Activated CD4-positive, alpha-beta memory T cell treated with anti-CD3 and anti-CD28 coated beads for 36 hours (primary cell): ENCODE results near the gene ZNF784. TPM values are rescaled to one million over a fixed set of nuclear protein-coding genes. Genes with fewer than 3 reads are reported as not detected.

ENCODE experiments used
- CTCF ChIA-PET: fragments of 350-600 bp; sonication (Branson Sonifier 250); formaldehyde crosslinking; loops from one replicate; lab custom pipeline; 2021; ENCODE audit warnings: antibody characterized with exemption, inconsistent platforms; lab: Charles Lee
- POLR2A ChIA-PET: fragments of 350-600 bp; sonication (Branson Sonifier 250); formaldehyde crosslinking; loops from one replicate; lab custom pipeline; 2021; ENCODE audit warnings: antibody characterized with exemption; lab: Charles Lee
- DNase-seq: peaks from one replicate; pipeline ENCODE4 v3.0.0-alpha.2; 2020
- H3K27ac Mint-ChIP-seq: one replicate; pipeline ENCODE4 v1.8.0; 2021; ENCODE audit warnings: mixed read lengths
- H3K27me3 Mint-ChIP-seq: one replicate; pipeline ENCODE4 v1.8.0; 2021; ENCODE audit warnings: mixed read lengths
- H3K36me3 Mint-ChIP-seq: one replicate; pipeline ENCODE4 v1.8.0; 2021; ENCODE audit warnings: mixed read lengths
- H3K4me1 Mint-ChIP-seq: one replicate; pipeline ENCODE4 v1.8.0; 2021; ENCODE audit warnings: low read depth, mixed read lengths
- H3K4me3 Mint-ChIP-seq: one replicate; pipeline ENCODE4 v1.8.0; 2021; ENCODE audit warnings: mild to moderate bottlenecking, mixed read lengths
- H3K9me3 Mint-ChIP-seq: one replicate; pipeline ENCODE4 v1.8.0; 2021; ENCODE audit warnings: mixed read lengths
- intact Hi-C: fragments of 100-400 bp; cut with micrococcal nuclease; formaldehyde crosslinking; loops from one replicate; pipeline ENCODE4 v1.15.1; 2023
- total RNA-seq, 2 experiments: library from RNA; stranded (reverse); gene quantifications; one replicate each; pipeline ENCODE4 v1.2.3, GENCODE V29; 2021

The ZNF784 gene
- total RNA-seq, 2 experiments from 2014 or later, result 3.9 to 4.4 TPM

DNA sequence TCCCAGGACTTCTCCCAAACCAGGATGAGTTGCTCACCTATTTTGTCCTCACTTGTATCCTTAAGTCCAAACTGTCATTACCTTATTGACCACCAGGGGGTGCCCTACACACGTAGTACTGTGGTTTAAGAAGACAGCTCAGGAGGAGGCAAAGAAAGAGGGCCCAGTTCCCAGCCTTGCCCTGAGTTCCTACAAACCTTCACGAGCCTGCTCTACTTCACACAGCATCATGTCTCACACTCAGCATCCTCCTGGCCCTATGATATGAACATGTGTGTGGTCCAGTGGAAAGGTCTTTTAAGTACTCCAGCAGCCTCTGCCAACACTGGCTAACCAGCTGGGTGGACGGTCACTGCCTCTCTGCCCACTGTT lies 8.1 kb upstream of the ZNF784 start:
- POLR2A ChIA-PET, result interaction anchor here (0.6 to 2.1 kb wide), 6 partner anchors 10 to 373 kb away, joined by 3 to 6 read pairs (median 4); partner anchors contain the start of genes FIZ1, PPP6R1, UBE2S and ZNF581
- Mint-ChIP-seq H3K27me3 (no peaks in the 10 kb centered on the region), H3K9me3 (no peaks in the 10 kb centered on the region), H3K27ac (no peak overlapping the region), H3K4me3 (no peak overlapping the region), H3K36me3 (peaks cover 5% of the 10 kb centered on the region), H3K4me1 (peaks cover 39% of the 10 kb centered on the region)
- DNase-seq, result peak; percentile 88
- intact Hi-C loops, result loop anchor here (1.0 to 5.0 kb wide), 3 partner anchors 8 to 165 kb away; partner anchors contain the start of gene ZNF784
- CTCF ChIA-PET, result interaction anchor here (0.7 to 3.8 kb wide), 45 partner anchors 8 to 701 kb away, joined by 3 to 36 read pairs (median 5); partner anchors contain the start of genes CCDC106, FIZ1, ISOC2 and PPP1R12C

DNA sequence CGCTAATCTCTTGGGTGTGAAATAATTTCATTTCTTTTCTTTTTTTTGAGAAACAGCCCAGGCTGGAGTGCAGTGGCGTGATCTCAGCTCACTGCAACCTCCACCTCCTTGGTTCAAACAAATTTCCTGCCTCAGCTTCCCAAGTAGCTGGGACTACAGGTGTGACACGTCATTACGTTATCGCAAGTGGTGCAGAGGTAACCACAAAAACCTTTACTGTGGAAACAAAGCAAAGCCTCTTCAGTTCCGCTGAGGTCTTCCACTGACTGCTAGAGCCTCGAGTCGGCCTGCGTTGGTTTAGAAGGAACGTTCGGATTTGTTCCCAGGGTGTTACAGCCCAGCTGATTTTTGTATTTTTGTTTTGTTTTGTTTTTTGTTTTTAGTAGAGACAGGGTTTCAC lies 2.0 kb upstream of the ZNF784 start:
- Mint-ChIP-seq H3K36me3 (no peaks in the 10 kb centered on the region), H3K4me1 (peaks cover 28% of the 10 kb centered on the region), H3K9me3 (no peaks in the 10 kb centered on the region), H3K4me3 (peak overlapping the region; percentile 42), H3K27me3 (no peaks in the 10 kb centered on the region), H3K27ac (peak overlapping the region; percentile 71)
- ChIA-PET CTCF (interaction anchor here (1.0 to 3.3 kb wide), 10 partner anchors 12 to 538 kb away, joined by 3 to 26 read pairs (median 6); partner anchors contain the start of gene ZNF865), POLR2A (interaction anchor here (1.0 to 2.0 kb wide), 5 partner anchors 9 to 371 kb away, joined by 3 to 5 read pairs (median 4); partner anchors contain the start of genes FIZ1, ZNF580 and ZNF865)
- peak; percentile 76 for DNase-seq
- intact Hi-C loops, result loop anchor here (1.0 kb wide), 1 partner anchor 28 kb away; no protein-coding TSS in a partner anchor

DNA sequence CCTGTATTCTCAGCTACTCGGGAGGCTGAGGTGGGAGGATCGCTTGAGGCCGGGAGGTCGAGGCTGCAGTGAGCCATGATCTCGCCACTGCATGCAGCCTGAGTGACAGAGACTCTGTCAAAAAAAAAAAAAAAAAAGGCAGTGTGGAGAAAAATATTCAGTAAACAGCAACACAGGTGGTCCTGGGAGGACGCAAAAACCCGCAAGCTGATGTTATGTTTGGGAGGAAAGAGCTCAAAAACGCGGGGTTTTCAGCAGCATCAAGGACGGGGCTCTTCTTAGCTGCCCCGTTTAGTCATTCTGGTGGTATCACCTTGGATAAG lies 599 bp upstream of the ZNF784 start:
- ChIA-PET CTCF (interaction anchor here (0.6 to 3.3 kb wide), 13 partner anchors 8 to 366 kb away, joined by 3 to 26 read pairs (median 6); partner anchors contain the start of genes KMT5C, PPP6R1, ZNF581 and ZNF865), POLR2A (interaction anchor here (0.6 to 2.4 kb wide), 7 partner anchors 8 to 148 kb away, joined by 3 to 20 read pairs (median 5); partner anchors contain the start of genes FIZ1, U2AF2, ZNF524 and ZNF628)
- Mint-ChIP-seq H3K4me3 (peak overlapping the region; percentile 83), H3K4me1 (peaks cover 41% of the 10 kb centered on the region), H3K36me3 (peaks cover 6% of the 10 kb centered on the region), H3K9me3 (no peaks in the 10 kb centered on the region), H3K27me3 (no peaks in the 10 kb centered on the region), H3K27ac (peak overlapping the region; percentile 94)
- no peak for DNase-seq
- intact Hi-C loops, result no loop called here

DNA sequence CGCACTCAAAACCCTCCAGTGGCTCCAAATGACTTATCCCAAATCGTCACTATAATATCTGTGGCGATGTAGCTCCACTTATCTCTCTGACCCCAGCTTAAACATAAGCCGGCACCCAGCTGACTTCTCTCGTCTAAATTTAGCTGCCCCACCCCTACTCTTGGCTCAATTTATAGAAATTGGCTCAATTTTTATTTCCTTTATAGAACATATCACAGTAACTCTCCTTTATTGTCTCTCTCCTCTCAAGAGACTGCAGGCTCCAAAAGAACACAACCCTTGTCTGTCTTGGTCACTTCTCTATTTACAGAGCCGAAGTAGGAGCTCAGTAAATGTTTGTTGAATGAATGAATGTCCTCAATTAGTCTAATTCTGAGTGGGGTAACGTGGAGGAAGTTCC lies 805 bp downstream of the ZNF784 start:
- CTCF ChIA-PET, result interaction anchor here (1.3 to 2.5 kb wide), 4 partner anchors 9 to 120 kb away, joined by 3 to 18 read pairs (median 10); partner anchors contain the start of gene ZNF865
- no peaks in the 10 kb centered on the region for H3K27me3 Mint-ChIP-seq

DNA sequence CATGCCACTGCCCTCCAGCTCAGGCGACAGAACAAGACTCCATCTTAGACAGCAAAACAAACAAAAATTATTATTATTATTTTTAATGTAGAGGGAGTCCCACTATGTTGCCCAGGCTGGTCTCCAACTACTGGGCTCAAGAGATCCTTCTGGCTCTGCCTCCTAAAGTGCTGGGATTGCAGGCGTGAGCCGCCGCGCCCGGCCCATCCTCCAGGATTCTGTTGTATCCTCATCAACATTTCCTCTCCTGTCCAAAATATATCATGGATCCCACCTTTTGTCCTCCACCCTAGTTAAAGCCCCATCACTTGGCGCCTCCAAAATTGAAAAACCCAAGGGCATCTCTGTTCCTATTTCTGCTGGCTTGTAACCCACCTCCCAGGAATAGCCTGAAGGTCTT lies 1.2 kb downstream of the ZNF784 start:
- H3K27me3 Mint-ChIP-seq, result no peaks in the 10 kb centered on the region
- POLR2A ChIA-PET, result no interaction called here
- peaks cover 47% of the 10 kb centered on the region for H3K4me1 Mint-ChIP-seq
- intact Hi-C loops, result no loop called here
- no peaks in the 10 kb centered on the region for H3K9me3 Mint-ChIP-seq
- CTCF ChIA-PET, result interaction anchor here (0.7 to 2.5 kb wide), 5 partner anchors 9 to 119 kb away, joined by 3 to 18 read pairs (median 9); partner anchors contain the start of gene ZNF865
- no peak overlapping the region for H3K4me3 Mint-ChIP-seq
- H3K36me3 Mint-ChIP-seq, result peaks cover 6% of the 10 kb centered on the region
- no peak for DNase-seq
- no peak overlapping the region for H3K27ac Mint-ChIP-seq

More for the DNA sequence above, 805 bp downstream of the ZNF784 start:
- intact Hi-C loops, result no loop called here
- no peak for DNase-seq
- Mint-ChIP-seq H3K4me3 (no peak overlapping the region), H3K4me1 (peaks cover 47% of the 10 kb centered on the region), H3K9me3 (no peaks in the 10 kb centered on the region), H3K36me3 (peaks cover 6% of the 10 kb centered on the region), H3K27ac (no peak overlapping the region)
- POLR2A ChIA-PET, result interaction anchor here (1.9 to 2.4 kb wide), 2 partner anchors 24 to 31 kb away, joined by 6 to 20 read pairs; partner anchors contain the start of genes FIZ1, U2AF2 and ZNF524

DNA sequence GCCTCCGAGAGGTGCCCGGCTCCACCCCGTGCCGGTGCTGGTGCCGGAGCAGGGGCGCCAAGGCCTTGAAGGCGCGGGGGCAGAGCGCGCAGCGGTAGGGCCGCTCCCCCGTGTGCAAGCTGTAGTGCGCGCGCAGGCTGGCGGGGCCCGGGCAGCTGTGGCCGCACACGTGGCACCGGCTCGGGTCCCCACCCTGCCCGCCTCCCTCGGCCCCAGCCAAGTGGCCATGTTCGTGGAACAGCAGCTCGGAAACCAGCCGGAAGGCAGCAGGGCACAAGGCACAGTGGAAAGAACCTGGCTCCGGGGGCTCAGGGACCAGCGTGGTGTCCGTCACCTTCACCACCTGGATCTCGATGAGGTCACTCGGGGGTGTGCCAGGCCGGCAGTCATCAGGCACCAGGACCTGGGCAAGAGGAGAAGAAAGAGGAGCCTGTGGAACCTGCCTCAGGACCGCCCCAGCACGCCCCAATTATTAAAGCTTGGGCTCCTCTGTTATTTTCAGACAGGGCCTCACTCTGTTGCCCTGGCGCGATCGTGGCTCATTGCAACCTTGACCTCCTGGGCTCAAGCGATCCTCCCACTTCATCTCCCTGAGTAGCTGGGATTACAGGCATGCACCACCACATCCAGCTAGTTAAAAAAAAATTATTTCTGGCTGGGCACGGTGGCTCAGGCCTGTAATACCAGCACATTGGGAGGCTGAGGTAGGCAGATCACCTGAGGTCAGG lies 2.0 kb downstream of the ZNF784 start:
- intact Hi-C loops, result no loop called here
- H3K4me1 Mint-ChIP-seq, result peaks cover 47% of the 10 kb centered on the region
- H3K4me3 Mint-ChIP-seq, result no peak overlapping the region
- ChIA-PET CTCF (interaction anchor here (0.7 to 2.5 kb wide), 3 partner anchors 10 to 119 kb away, joined by 3 to 18 read pairs (median 4); partner anchors contain the start of gene ZNF865), POLR2A (no interaction called here)
- H3K36me3 Mint-ChIP-seq, result peaks cover 9% of the 10 kb centered on the region
- no peak overlapping the region for H3K27ac Mint-ChIP-seq
- H3K27me3 Mint-ChIP-seq, result no peaks in the 10 kb centered on the region
- H3K9me3 Mint-ChIP-seq, result no peaks in the 10 kb centered on the region
- DNase-seq, result no peak

DNA sequence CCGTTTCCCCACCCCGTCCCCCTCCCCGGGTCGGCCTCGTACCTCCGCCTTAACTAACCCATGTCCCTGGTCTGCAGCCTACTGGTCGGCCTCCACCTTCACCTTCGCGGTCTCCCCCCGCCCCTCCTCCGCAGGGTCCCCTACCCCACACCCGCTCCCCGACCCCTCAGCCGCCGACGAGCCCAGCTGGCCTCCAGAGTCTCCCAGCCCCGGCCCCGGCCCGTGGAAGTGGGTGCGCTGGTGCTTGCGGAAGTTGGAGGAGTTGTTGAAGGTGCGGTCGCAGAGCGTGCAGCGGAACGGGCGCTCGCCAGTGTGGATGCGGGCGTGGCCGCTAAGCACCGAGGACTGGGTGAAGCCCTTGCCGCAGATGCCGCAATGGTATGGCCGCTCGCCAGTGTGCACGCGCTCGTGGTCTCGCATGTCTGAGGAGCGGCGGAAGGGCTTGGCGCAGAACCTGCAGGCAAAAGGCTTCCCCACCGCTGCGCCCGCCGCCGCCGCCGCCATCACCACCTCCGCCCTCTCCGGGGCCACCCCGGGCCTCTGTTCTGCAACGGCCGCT lies 2.6 kb downstream of the ZNF784 start:
- DNase-seq, result no peak
- intact Hi-C loops, result no loop called here
- ChIA-PET CTCF (interaction anchor here (1.9 to 2.1 kb wide), 2 partner anchors 16 to 118 kb away, joined by 4 to 16 read pairs; partner anchors contain the start of gene ZNF865), POLR2A (no interaction called here)
- H3K4me1 Mint-ChIP-seq, result peaks cover 41% of the 10 kb centered on the region
- H3K27me3 Mint-ChIP-seq, result no peaks in the 10 kb centered on the region
- peaks cover 14% of the 10 kb centered on the region for H3K36me3 Mint-ChIP-seq
- no peak overlapping the region for H3K27ac Mint-ChIP-seq
- no peak overlapping the region for H3K4me3 Mint-ChIP-seq
- H3K9me3 Mint-ChIP-seq, result no peaks in the 10 kb centered on the region

DNA sequence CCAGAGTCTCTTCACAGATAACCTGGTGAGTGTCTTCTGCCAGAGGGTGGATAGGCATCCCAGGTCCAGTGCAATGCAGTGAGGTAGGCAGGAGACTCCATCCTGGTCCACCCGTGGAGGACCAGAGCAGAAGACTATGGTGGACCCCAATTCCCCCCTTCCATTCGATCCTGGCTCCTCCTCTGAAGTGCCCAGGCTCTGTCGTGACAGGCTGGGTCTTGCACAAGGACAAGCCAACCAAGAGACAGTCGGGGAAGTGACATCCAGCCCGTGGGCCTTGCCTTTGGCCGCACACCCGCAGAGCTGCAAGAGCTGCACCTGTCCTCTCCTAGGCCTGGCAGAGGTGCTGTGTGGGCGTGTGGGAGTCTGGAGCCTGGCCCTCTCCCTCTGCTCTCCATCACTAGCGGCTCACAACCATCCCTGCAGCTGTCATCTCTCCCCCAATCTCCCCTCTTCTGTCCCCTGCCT lies 3.1 kb downstream of the ZNF784 start:
- Mint-ChIP-seq H3K36me3 (peaks cover 15% of the 10 kb centered on the region), H3K4me1 (peaks cover 36% of the 10 kb centered on the region), H3K9me3 (no peaks in the 10 kb centered on the region), H3K27ac (no peak overlapping the region), H3K4me3 (no peak overlapping the region), H3K27me3 (no peaks in the 10 kb centered on the region)
- DNase-seq, result no peak
- CTCF ChIA-PET, result interaction anchor here (1.0 to 2.1 kb wide), 3 partner anchors 11 to 118 kb away, joined by 3 to 16 read pairs (median 4); partner anchors contain the start of gene ZNF865
- POLR2A ChIA-PET, result interaction anchor here (0.9 kb wide), 1 partner anchor 22 kb away, joined by 3 read pairs; the partner anchor contains the start of gene FIZ1
- intact Hi-C loops, result no loop called here

DNA sequence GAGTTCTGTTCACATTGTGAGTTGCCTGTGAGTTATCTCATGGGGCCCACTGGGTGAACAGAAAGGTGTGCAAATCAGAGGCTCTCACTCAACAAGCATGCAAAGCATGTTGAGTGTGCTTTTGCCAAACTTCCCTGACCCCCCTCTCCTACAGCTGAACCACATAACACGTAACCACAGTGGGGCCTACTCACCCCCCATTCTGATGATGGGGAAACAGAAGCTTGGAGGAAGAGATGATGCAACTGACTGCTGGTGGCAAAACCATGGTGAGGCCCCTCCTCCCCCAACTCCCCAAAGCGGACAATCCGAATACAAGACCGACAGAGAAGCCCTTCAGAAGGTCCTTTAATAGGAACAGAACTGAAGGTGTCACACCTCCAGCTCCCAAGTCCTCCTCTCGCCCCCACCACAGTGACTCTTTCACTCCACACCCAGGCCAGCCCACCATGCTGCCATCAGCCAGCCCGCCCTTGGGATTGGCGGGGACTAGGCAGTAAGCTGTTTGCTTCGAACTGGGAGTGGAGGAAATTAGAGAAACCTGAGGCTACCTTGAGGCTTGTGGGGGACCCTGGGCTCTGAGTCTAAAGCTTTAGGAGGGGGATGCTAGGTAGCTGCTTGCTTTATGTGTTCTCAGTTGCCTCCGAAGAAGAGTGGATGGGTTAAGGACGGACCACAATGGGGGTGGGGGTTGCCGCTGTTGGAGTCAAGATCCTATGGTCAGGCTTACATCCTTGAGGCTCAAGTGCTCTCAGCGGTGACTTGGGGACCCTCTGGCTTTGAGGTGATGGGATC lies 3.8 kb downstream of the ZNF784 start:
- no peaks in the 10 kb centered on the region for H3K9me3 Mint-ChIP-seq
- H3K36me3 Mint-ChIP-seq, result peaks cover 15% of the 10 kb centered on the region
- intact Hi-C loops, result no loop called here
- peaks cover 32% of the 10 kb centered on the region for H3K4me1 Mint-ChIP-seq
- ChIA-PET CTCF (interaction anchor here (0.8 to 2.1 kb wide), 4 partner anchors 12 to 117 kb away, joined by 3 to 16 read pairs (median 4); partner anchors contain the start of gene ZNF865), POLR2A (interaction anchor here (0.9 kb wide), 1 partner anchor 21 kb away, joined by 3 read pairs; the partner anchor contains the start of gene FIZ1)
- no peaks in the 10 kb centered on the region for H3K27me3 Mint-ChIP-seq
- no peak overlapping the region for H3K4me3 Mint-ChIP-seq
- peak overlapping the region; percentile 42 for H3K27ac Mint-ChIP-seq
- peak; percentile 38 for DNase-seq

DNA sequence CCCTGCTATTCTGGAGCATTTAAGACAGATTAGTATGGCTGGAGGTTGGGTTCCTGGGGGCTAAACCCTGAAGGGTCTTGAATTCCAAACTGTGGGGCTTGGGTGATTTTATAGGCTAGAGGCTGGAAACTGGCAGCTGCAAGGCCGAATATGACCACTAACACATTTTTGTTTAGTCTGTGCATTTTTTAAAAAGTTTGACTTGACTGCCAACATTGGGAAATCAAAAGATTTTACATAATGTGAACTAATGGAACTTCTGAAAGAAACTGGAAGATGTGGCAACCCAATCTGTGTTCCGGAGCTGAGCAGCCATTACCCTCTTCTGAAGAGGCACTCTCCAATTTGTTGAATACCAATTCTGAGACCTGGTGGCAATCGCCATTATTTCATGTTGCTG lies 5.1 kb downstream of the ZNF784 start:
- POLR2A ChIA-PET, result no interaction called here
- H3K27me3 Mint-ChIP-seq, result no peaks in the 10 kb centered on the region
- H3K4me1 Mint-ChIP-seq, result peaks cover 24% of the 10 kb centered on the region
- H3K9me3 Mint-ChIP-seq, result no peaks in the 10 kb centered on the region
- CTCF ChIA-PET, result interaction anchor here (1.8 kb wide), 1 partner anchor 13 kb away, joined by 6 read pairs; no protein-coding TSS in a partner anchor
- no peak overlapping the region for H3K27ac Mint-ChIP-seq
- no peak overlapping the region for H3K4me3 Mint-ChIP-seq
- DNase-seq, result no peak
- intact Hi-C loops, result no loop called here
- peaks cover 17% of the 10 kb centered on the region for H3K36me3 Mint-ChIP-seq

DNA sequence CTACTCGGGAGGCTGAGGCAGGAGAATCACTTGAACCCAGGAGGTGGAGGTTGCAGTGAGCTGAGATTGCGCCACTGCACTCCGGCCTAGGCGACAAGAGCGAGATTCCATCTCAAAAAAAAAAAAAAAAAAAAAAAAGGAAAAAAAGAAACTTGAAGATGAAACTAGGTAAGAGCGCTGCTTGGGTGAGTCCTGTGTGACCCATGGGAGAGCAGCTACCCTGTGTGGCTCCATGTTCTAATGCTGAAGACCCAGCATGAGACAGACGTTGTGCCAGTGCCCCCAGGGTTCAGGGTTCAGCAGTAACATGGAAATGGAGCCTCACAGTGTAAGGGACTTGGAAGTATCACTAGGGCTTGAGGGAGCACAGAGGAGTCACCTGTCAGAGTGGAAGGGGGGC lies 5.9 kb downstream of the ZNF784 start:
- no peak for DNase-seq
- H3K27ac Mint-ChIP-seq, result no peak overlapping the region
- peaks cover 22% of the 10 kb centered on the region for H3K4me1 Mint-ChIP-seq
- H3K9me3 Mint-ChIP-seq, result no peaks in the 10 kb centered on the region
- H3K4me3 Mint-ChIP-seq, result no peak overlapping the region
- intact Hi-C loops, result no loop called here
- ChIA-PET CTCF (interaction anchor here (1.3 to 1.8 kb wide), 2 partner anchors 12 to 114 kb away, joined by 3 to 6 read pairs; no protein-coding TSS in a partner anchor), POLR2A (no interaction called here)
- no peaks in the 10 kb centered on the region for H3K27me3 Mint-ChIP-seq
- H3K36me3 Mint-ChIP-seq, result peaks cover 17% of the 10 kb centered on the region
